Mesenchymal stem cell (in vitro differentiated cells and primary cell): Measurements from ENCODE around the gene EML1.

Experiments used
- DNase-seq: peaks from one replicate; pipeline ENCODE4 v3.0.0-alpha.2; 2013
- H2AFZ ChIP-seq: one replicate; pipeline ENCODE4 v1.6.1; 2013; ENCODE audit warnings: low read depth, mild to moderate bottlenecking, control low read depth, inconsistent platforms, low read length, moderate library complexity
- H2AK5ac ChIP-seq: 2 replicates; pipeline ENCODE4 v1.6.1; 2013; ENCODE audit warnings: low read length, moderate library complexity, mild to moderate bottlenecking, inconsistent platforms; ENCODE audit not compliant: severe bottlenecking
- H2BK120ac ChIP-seq: one replicate; pipeline ENCODE4 v1.6.1; 2013; ENCODE audit warnings: low read depth, mild to moderate bottlenecking, inconsistent platforms, low read length, moderate library complexity
- H2BK12ac ChIP-seq, 2 experiments: one replicate each; pipeline ENCODE4 v1.6.1; 2013; ENCODE audit warnings: inconsistent platforms in 2 of 2, low read length in 2 of 2, mild to moderate bottlenecking in 2 of 2, moderate library complexity in 2 of 2, control low read depth in 1 of 2
- H2BK15ac ChIP-seq: one replicate; pipeline ENCODE4 v1.6.1; 2013; ENCODE audit warnings: mild to moderate bottlenecking, low read depth, inconsistent platforms; ENCODE audit not compliant: poor library complexity, severe bottlenecking
- H2BK5ac ChIP-seq: 2 replicates; pipeline ENCODE4 v1.6.1; 2013; ENCODE audit warnings: low read depth, mild to moderate bottlenecking, low read length, control low read depth, inconsistent platforms; ENCODE audit not compliant: poor library complexity, severe bottlenecking
- H3K14ac ChIP-seq, 2 experiments: one replicate each; pipeline ENCODE4 v1.6.1; 2013; ENCODE audit warnings: inconsistent platforms in 2 of 2, low read length in 2 of 2, control low read depth in 1 of 2, mild to moderate bottlenecking in 1 of 2, moderate library complexity in 1 of 2
- H3K18ac ChIP-seq, 2 experiments: one replicate each; pipeline ENCODE4 v1.6.1; 2013; ENCODE audit warnings: inconsistent platforms in 2 of 2, low read length in 2 of 2, control low read depth in 1 of 2, low read depth in 1 of 2, mild to moderate bottlenecking in 1 of 2
- H3K23ac ChIP-seq, 2 experiments: one replicate each; pipeline ENCODE4 v1.6.1; 2013; ENCODE audit warnings: inconsistent platforms in 2 of 2, low read length in 2 of 2, mild to moderate bottlenecking in 2 of 2, moderate library complexity in 2 of 2, control low read depth in 1 of 2
- H3K27ac ChIP-seq: 2 replicates; pipeline ENCODE4 v1.5.1; 2013; ENCODE audit warnings: mild to moderate bottlenecking, moderate library complexity, low read length, control low read depth, inconsistent platforms; ENCODE audit not compliant: poor library complexity, severe bottlenecking
- H3K27me3 ChIP-seq, 2 experiments: 2 replicates each; pipeline versions ENCODE4 v1.6.1 to v1.7.0; 2013; ENCODE audit warnings: low read length in 2 of 2, mild to moderate bottlenecking in 2 of 2, moderate library complexity in 2 of 2, control low read depth in 1 of 2, inconsistent platforms in 1 of 2; ENCODE audit not compliant: control insufficient read depth in 1 of 2, insufficient read depth in 1 of 2
- H3K36me3 ChIP-seq, 2 experiments: 2 replicates each; pipeline versions ENCODE4 v1.6.1 to v1.7.0; 2013; ENCODE audit warnings: low read length in 2 of 2, control low read depth in 1 of 2, inconsistent platforms in 1 of 2, low read depth in 1 of 2, mild to moderate bottlenecking in 1 of 2; ENCODE audit not compliant: insufficient read depth in 2 of 2, control insufficient read depth in 1 of 2
- H3K4ac ChIP-seq, 2 experiments: one replicate each; pipeline ENCODE4 v1.6.1; 2013; ENCODE audit warnings: inconsistent platforms in 2 of 2, low read length in 2 of 2, mild to moderate bottlenecking in 2 of 2, moderate library complexity in 2 of 2, control low read depth in 1 of 2, low read depth in 1 of 2
- H3K4me1 ChIP-seq: 2 replicates; pipeline ENCODE4 v1.6.1; 2013; ENCODE audit warnings: low read depth, low read length, control low read depth; ENCODE audit not compliant: control insufficient read depth, insufficient read depth
- H3K4me2 ChIP-seq: 2 replicates; pipeline ENCODE4 v1.6.1; 2013; ENCODE audit warnings: low read length, mild to moderate bottlenecking, inconsistent platforms; ENCODE audit not compliant: poor library complexity, severe bottlenecking
- H3K4me3 ChIP-seq, 2 experiments: 2 replicates each; pipeline versions ENCODE4 v1.5.1 to v1.7.0; 2013; ENCODE audit warnings: low read length in 2 of 2, mild to moderate bottlenecking in 2 of 2, control low read depth in 1 of 2, low read depth in 1 of 2; ENCODE audit not compliant: insufficient read depth in 1 of 2
- H3K79me1 ChIP-seq: replicated peaks from 2 replicates; pipeline ENCODE4 v1.6.1; 2013; ENCODE audit warnings: mild to moderate bottlenecking, control low read depth, low read length, inconsistent platforms; ENCODE audit not compliant: poor library complexity, severe bottlenecking
- H3K9ac ChIP-seq: 2 replicates; pipeline ENCODE4 v1.7.0; 2013; ENCODE audit warnings: mild to moderate bottlenecking, low read length, moderate library complexity
- H3K9me3 ChIP-seq: 2 replicates; pipeline ENCODE4 v1.7.0; 2013; ENCODE audit warnings: mild to moderate bottlenecking, low read length; ENCODE audit not compliant: control insufficient read depth
- H4K8ac ChIP-seq: one replicate; pipeline ENCODE4 v1.6.1; 2013; ENCODE audit warnings: inconsistent platforms, mild to moderate bottlenecking, low read length, moderate library complexity
- H4K91ac ChIP-seq: one replicate; pipeline ENCODE4 v1.6.1; 2013; ENCODE audit warnings: mild to moderate bottlenecking, low read length, inconsistent platforms
- WGBS: methylation state at CpG from one replicate; pipeline ENCODE4 v1.1.7; 2013; ENCODE audit warnings: mixed read lengths; 5-methylcytosine and 5-hydroxymethylcytosine counted together

Gene EML1

GRCh38 chr14:99870617-99871016 lies 77.4 kb downstream of the EML1 start:
- H4K91ac ChIP-seq = no peak overlapping the region
- 82% methylated on average over 2 of the region's 3 CpGs for WGBS

GRCh38 chr14:99871771-99872170 lies 78.6 kb downstream of the EML1 start:
- no peak overlapping the region for H2BK12ac ChIP-seq
- peaks cover 2% of the 10 kb centered on the region for H3K4me1 ChIP-seq
- H3K23ac ChIP-seq = no peak overlapping the region
- no peaks in the 10 kb centered on the region for H3K27me3 ChIP-seq
- H4K8ac ChIP-seq = no peak overlapping the region
- no peak for DNase-seq
- no peak overlapping the region for H2BK15ac ChIP-seq
- peaks cover 5% of the 10 kb centered on the region for H3K79me1 ChIP-seq
- no peak overlapping the region for H3K14ac ChIP-seq
- H3K4ac ChIP-seq = no peak overlapping the region
- no peak overlapping the region for H2BK120ac ChIP-seq
- H3K36me3 ChIP-seq = peaks cover 0 to 4% of the 10 kb centered on the region in 2 experiments
- H3K9me3 ChIP-seq = no peaks in the 10 kb centered on the region
- H2AK5ac ChIP-seq = no peak overlapping the region
- H3K9ac ChIP-seq = no peak overlapping the region
- WGBS = 93% methylated on average over 10 of the region's 11 CpGs
- H3K27ac ChIP-seq = no peak overlapping the region
- H2BK5ac ChIP-seq = no peak overlapping the region
- no peak overlapping the region for H3K18ac ChIP-seq
- no peak overlapping the region for H3K4me2 ChIP-seq
- no peak overlapping the region for H2AFZ ChIP-seq
- H3K4me3 ChIP-seq = no peak overlapping the region
- no peak overlapping the region for H4K91ac ChIP-seq

More at GRCh38 chr14:99870617-99871016, 77.4 kb downstream of the EML1 start:
- H2BK15ac ChIP-seq = no peak overlapping the region
- no peak overlapping the region for H3K27ac ChIP-seq
- H3K9ac ChIP-seq = no peak overlapping the region
- H3K36me3 ChIP-seq = peaks cover 3 to 14% of the 10 kb centered on the region in 2 experiments
- H3K14ac ChIP-seq = no peak overlapping the region
- H3K79me1 ChIP-seq = peaks cover 2% of the 10 kb centered on the region
- DNase-seq = no peak
- H3K4me3 ChIP-seq = no peak overlapping the region
- H3K4me2 ChIP-seq = no peak overlapping the region
- H2AK5ac ChIP-seq = no peak overlapping the region
- H3K23ac ChIP-seq = no peak overlapping the region
- H2BK12ac ChIP-seq = no peak overlapping the region
- no peaks in the 10 kb centered on the region for H3K27me3 ChIP-seq
- no peak overlapping the region for H2AFZ ChIP-seq
- H3K4ac ChIP-seq = no peak overlapping the region
- no peaks in the 10 kb centered on the region for H3K9me3 ChIP-seq
- H3K4me1 ChIP-seq = no peaks in the 10 kb centered on the region
- H3K18ac ChIP-seq = no peak overlapping the region
- H4K8ac ChIP-seq = no peak overlapping the region
- H2BK5ac ChIP-seq = no peak overlapping the region
- no peak overlapping the region for H2BK120ac ChIP-seq

- Histone ChIP-seq H3K4ac (no peak overlapping the region), H3K23ac (no peak overlapping the region), H2AFZ (no peak overlapping the region), H4K8ac (no peak overlapping the region), H3K79me1 (peaks cover 5% of the 10 kb centered on the region), H2BK15ac (no peak overlapping the region), H2BK120ac (no peak overlapping the region), H3K4me3 (no peak overlapping the region), H2BK12ac (no peak overlapping the region), H3K36me3 (no peaks in the 10 kb centered on the region), H3K27ac (no peak overlapping the region), H3K9me3 (no peaks in the 10 kb centered on the region), H2AK5ac (no peak overlapping the region), H3K4me1 (peaks cover 2% of the 10 kb centered on the region), H3K14ac (no peak overlapping the region), H3K4me2 (no peak overlapping the region), H3K9ac (no peak overlapping the region), H3K18ac (no peak overlapping the region), H4K91ac (no peak overlapping the region), H3K27me3 (no peaks in the 10 kb centered on the region), H2BK5ac (no peak overlapping the region)
- DNase-seq = no peak
- WGBS = 62% methylated on average over 5 of the region's 6 CpGs
These were observed 79.7 kb downstream of the EML1 start for GRCh38 chr14:99872786-99873440.

- no peak overlapping the region for H3K4me2 ChIP-seq
- no peak overlapping the region for H2AK5ac ChIP-seq
- no peak overlapping the region for H2AFZ ChIP-seq
- no peak overlapping the region for H2BK12ac ChIP-seq
- H3K9ac ChIP-seq = no peak overlapping the region
- no peak overlapping the region for H2BK120ac ChIP-seq
- DNase-seq = no peak
- no peaks in the 10 kb centered on the region for H3K27me3 ChIP-seq
- H3K23ac ChIP-seq = no peak overlapping the region
- H2BK15ac ChIP-seq = no peak overlapping the region
- H2BK5ac ChIP-seq = no peak overlapping the region
- no peak overlapping the region for H3K18ac ChIP-seq
- H3K4me1 ChIP-seq = peaks cover 2% of the 10 kb centered on the region
- no peaks in the 10 kb centered on the region for H3K36me3 ChIP-seq
- H3K9me3 ChIP-seq = no peaks in the 10 kb centered on the region
- H3K79me1 ChIP-seq = peaks cover 5% of the 10 kb centered on the region
- 88% methylated on average over 4 of the region's 4 CpGs for WGBS
- H4K91ac ChIP-seq = no peak overlapping the region
- H3K4ac ChIP-seq = no peak overlapping the region
- no peak overlapping the region for H3K14ac ChIP-seq
- no peak overlapping the region for H3K4me3 ChIP-seq
- H3K27ac ChIP-seq = no peak overlapping the region
- no peak overlapping the region for H4K8ac ChIP-seq
These were observed 80.4 kb downstream of the EML1 start for GRCh38 chr14:99873653-99874052.
